ENCODE data around the gene GFOD1. TPM values are rescaled to one million over a fixed set of nuclear protein-coding genes. Genes with fewer than 3 reads are reported as not detected.

The GFOD1 gene
- total and polyA plus RNA-seq, 10 of the 15 experiments (the other 5 are each of a cell fraction or from before 2014, with no cell fraction given) = 6.5 to 41.4 (median 16.0) TPM

- POLR2A ChIA-PET = interaction anchor here (0.5 to 8.4 kb wide), 4 partner anchors 8 to 109 kb away, joined by 3 to 96 read pairs (median 8); no protein-coding TSS in a partner anchor
- H3K4me3 ChIP-seq = no peak overlapping the region
- in situ Hi-C loops (cut with MboI) (no loop called here), intact Hi-C loops (cut with micrococcal nuclease; ENCODE audit: unreplicated experiment) (no loop called here)
- H3K27ac ChIP-seq (ENCODE audit: control insufficient read depth, insufficient read depth) = no peak overlapping the region
- ATAC-seq (no peak), DNase-seq (ENCODE audit: low read depth, low spot score) (no peak), FAIRE-seq (no peak)
- peaks cover 42% of the 10 kb centered on the region for H3K4me1 ChIP-seq (ENCODE audit: control insufficient read depth, insufficient read depth, low read length)
- BruUV-seq (replicated peaks) = no TSS peak
- no peak for TF ChIP-seq NFYB (IDR thresholded peaks at IDR 0.05; ENCODE audit: insufficient read depth, low read depth, low read length)
- no peak for TF ChIP-seq PKNOX1 (IDR thresholded peaks at IDR 0.05)
- TF ChIP-seq IRF3 (IDR thresholded peaks at IDR 0.05) = no peak
- no peak for TF ChIP-seq IRF4 (IDR thresholded peaks at IDR 0.05; ENCODE audit: low read depth, low read length)
- TF ChIP-seq ZBTB33 (IDR thresholded peaks at IDR 0.05) = no peak
- TF ChIP-seq RAD51 (IDR thresholded peaks at IDR 0.05) = no peak
- TF ChIP-seq PAX5 (IDR thresholded peaks at IDR 0.05; ENCODE audit: borderline replicate concordance, low read depth, low read length) = no peak
- no peak for TF ChIP-seq ETV6 (conservative IDR thresholded peaks at IDR 0.05 in 1 of 2, IDR thresholded peaks at IDR 0.05 in 1 of 2; ENCODE audit: borderline replicate concordance in 1 of 2, low read depth in 1 of 2)
- TF ChIP-seq CREM (IDR thresholded peaks at IDR 0.05; ENCODE audit: low read depth) = no peak
- TF ChIP-seq MEF2B (IDR thresholded peaks at IDR 0.05; ENCODE audit: partially characterized antibody, poor library complexity, severe bottlenecking) = no peak
- no peaks in the 10 kb centered on the region for H3K9me3 ChIP-seq (replicated peaks; ENCODE audit: control insufficient read depth, insufficient read depth, low read length)
- no peak overlapping the region for H2AFZ ChIP-seq (ENCODE audit: control insufficient read depth, low read depth, low read length)
- no peak overlapping the region for H3K4me2 ChIP-seq (ENCODE audit: control insufficient read depth, insufficient read depth)
- no peaks in the 10 kb centered on the region for H3K27me3 ChIP-seq (replicated peaks in 1 of 2; ENCODE audit: control insufficient read depth in 2 of 2, insufficient read depth in 2 of 2, low read length in 1 of 2)
- CTCF ChIA-PET = interaction anchor here (1.2 to 7.6 kb wide), 7 partner anchors 9 to 204 kb away, joined by 3 to 60 read pairs (median 5); partner anchors contain the start of gene SIRT5
- no peak overlapping the region for H3K9ac ChIP-seq (ENCODE audit: control insufficient read depth, insufficient read depth, low read length)
- no peaks in the 10 kb centered on the region for H4K20me1 ChIP-seq (ENCODE audit: control insufficient read depth, insufficient read depth)
- H3K79me2 ChIP-seq (ENCODE audit: control insufficient read depth, insufficient read depth, low read length) = peaks cover 37% of the 10 kb centered on the region
- RAD21 ChIA-PET (ENCODE audit: unreplicated experiment) = interaction anchor here (0.9 to 8.4 kb wide), 6 partner anchors 15 to 176 kb away, joined by 3 to 109 read pairs (median 4); partner anchors contain the start of gene SIRT5
- 94% methylated on average over 9 of the region's 9 CpGs for WGBS (ENCODE audit: insufficient coverage, insufficient replicate concordance, low lambda C conversion rate, missing lambda C conversion rate)
- SMC1A ChIA-PET (ENCODE audit: uncharacterized antibody, unreplicated experiment) = interaction anchor here (0.8 to 12.3 kb wide), 13 partner anchors 8 to 177 kb away, joined by 3 to 240 read pairs (median 4); no protein-coding TSS in a partner anchor
- peaks cover 0 to 2% of the 10 kb centered on the region in 2 experiments; a peak in 1 of 4 replicates for H3K36me3 ChIP-seq (ENCODE audit: control insufficient read depth in 2 of 2, insufficient read depth in 2 of 2, low read length in 1 of 2)
These were observed 88.9 kb downstream of the GFOD1 start for GRCh38 chr6:13398421-13398994.

Measured in GM12878 (cell line).